ENCODE data around the gene ZNF324.

ZNF324 gene

GRCh38 chr19:58473775-58474174 lies 6.9 kb downstream of the ZNF324 start:
- DNase-seq, result no peak

DNA sequence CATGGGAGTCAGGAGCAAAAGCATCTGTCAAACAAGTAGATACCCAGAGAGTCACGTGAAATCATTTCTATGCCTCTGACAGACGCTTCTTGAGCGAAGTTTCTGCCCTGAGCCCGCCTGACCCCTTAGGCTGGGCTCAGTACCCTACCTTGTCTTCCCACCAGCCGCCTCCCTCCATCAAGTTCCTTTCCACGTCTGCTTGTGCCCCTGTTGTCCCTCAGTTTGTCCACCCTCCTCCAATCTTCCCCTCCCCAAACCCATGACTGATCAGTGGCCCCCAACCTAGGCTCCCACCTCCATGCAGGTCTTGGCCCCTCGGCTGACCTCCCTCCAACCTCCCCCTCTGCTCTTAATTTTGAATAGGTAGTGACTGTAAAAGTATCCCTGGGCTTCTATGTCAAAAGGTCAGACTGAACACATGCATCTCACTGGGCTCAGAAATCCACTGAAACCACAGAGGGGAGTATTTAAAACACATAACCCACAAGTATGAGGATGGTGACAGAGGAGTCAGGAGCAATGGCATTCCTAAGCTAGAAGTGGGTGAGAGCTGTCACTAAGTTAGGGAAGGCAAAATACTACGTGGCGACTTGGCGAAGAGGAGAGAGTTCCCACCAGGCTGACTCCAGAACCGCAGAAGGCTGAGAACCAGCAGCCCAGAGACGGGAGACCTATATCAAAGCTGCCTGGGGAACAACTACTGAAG lies 7.6 kb downstream of the ZNF324 start:
- DNase-seq, result no peak

- DNase-seq, result no peak
Measured at GRCh38 chr19:58474997-58475713, 8.3 kb downstream of the ZNF324 start.

DNA sequence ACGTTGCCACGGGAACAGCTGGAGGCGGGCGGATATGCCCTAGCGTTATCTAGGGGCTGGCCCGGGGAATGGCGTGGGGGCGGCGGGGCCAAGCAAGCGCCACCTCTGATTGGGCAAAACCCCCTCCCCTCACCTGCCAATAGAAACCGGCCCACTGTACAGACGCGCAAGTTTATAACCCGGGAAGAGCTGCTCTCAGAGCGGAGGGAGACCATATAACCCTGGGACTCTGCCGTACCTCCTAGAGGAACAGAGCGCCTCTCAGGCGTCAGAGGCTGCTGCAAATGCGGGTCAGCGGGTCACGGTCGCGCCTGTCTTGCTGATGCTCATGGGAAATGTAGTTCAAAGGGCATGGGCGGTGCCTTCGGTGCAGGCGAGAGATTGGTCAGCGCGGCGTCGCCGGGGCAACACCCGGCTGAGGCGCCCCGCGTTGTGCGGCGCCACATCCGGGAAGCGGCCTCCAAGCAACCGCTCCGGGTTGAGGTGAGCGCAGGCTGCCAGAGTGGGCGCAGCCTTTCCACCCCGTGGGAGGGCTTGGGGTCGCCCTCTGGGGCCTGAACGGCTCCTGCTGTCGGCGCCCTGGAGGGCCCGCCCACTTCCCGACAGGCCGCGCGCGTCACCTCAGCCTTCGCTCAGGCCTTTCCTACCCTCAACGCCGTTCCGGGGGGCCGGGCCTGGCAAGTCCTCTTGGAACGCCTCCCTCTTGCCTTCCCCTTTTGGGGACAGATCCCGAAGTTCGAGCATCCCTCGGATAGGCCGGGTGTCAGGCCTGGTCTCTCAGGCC lies 9.0 kb downstream of the ZNF324 start, which contains the start of gene ZNF446:
Gene ZNF446 (plus strand): TSS at position 639 of the 784 bp plus-strand sequence. CDS start 867 bp downstream, outside the sequence.
- peak; percentile 97 for DNase-seq

GRCh38 chr19:58476498-58477015 lies 9.7 kb downstream of the ZNF324 start:
- DNase-seq, result peak; percentile 46

GRCh38 chr19:58477130-58477529 lies 10.2 kb downstream of the ZNF324 start:
- DNase-seq, result no peak

- DNase-seq, result no peak
Measured at GRCh38 chr19:58477871-58478270, 11.0 kb downstream of the ZNF324 start.

DNA sequence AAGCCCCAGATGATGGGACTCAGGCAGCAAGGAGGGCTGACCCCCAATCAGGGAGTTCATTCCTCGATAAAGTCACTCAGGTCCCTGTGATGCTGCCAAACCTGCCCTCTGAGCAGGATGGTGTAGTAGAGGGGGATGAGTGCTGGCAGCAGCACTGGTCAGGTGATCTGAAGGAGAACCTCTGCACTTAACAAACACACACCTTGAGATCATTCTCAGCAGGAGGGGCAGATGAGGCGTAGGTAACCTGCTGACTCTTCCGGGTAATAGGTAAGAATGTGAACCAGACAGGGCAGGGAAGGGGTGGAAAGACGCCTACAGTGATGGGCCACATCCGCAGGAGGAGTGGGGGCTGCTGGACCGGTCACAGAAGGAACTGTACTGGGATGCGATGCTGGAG lies 12.4 kb downstream of the ZNF324 start:
- DNase-seq, result no peak

- no peak for DNase-seq
Measured at GRCh38 chr19:58479736-58480480, 13.0 kb downstream of the ZNF324 start.

DNA sequence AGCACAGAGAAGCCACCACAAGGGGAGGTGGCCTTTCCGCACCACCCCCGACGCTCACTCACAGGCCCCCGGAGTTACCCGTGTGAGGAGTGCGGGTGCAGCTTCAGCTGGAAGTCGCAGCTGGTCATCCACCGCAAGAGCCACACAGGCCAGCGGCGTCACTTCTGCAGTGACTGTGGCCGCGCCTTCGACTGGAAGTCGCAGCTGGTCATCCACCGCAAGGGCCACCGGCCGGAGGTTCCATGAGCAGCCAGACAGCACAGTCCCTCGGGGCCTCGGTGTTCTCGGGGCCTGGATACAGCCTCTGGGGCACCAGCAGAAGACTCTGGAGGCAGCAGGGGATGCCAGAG lies 13.6 kb downstream of the ZNF324 start:
- no peak for DNase-seq

GRCh38 chr19:58480831-58481230 lies 14.0 kb downstream of the ZNF324 start:
- DNase-seq, result no peak

DNA sequence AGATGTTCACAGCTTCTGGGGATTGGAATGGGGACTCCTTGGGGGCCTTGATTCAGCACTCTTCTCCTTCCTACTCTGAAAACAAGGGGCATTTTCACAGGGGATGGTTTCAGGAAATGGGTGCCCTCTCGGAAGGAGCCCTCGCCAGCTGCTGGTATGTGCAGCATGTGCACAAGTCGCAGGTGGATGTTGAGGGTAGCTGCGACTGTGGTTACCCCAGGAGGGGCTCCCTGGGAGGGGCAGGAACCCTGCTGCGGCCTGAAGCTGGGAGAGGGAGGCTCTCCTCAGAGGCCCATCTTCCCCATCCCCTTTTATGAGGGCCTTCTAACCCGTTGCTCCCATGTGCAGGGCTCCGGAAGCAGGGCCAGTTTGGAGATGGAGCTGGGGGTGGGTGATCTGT lies 15.5 kb downstream of the ZNF324 start:
- no peak for DNase-seq

GRCh38 chr19:58483776-58484175 lies 16.9 kb downstream of the ZNF324 start:
- no peak for DNase-seq

DNA sequence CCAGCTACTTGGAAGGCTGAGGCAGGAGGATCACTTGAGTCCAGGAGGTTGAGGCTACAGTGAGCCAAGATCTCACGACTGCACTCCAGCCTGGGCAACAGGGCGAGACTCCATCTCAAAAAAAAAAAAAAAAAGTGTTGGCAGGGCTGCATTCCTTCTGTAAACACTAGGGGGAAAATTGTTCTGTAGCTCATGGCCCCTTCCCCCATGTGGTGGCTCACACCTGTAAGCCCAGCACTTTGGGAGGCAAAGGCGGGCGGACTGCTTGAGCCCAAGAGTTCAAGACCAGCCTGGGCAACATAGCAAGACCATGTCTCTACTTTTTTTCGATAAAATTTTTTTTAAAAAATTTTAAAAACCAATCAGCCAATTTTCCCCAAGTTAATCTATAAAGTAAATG lies 17.5 kb downstream of the ZNF324 start:
- peak; percentile 22 for DNase-seq

DNA sequence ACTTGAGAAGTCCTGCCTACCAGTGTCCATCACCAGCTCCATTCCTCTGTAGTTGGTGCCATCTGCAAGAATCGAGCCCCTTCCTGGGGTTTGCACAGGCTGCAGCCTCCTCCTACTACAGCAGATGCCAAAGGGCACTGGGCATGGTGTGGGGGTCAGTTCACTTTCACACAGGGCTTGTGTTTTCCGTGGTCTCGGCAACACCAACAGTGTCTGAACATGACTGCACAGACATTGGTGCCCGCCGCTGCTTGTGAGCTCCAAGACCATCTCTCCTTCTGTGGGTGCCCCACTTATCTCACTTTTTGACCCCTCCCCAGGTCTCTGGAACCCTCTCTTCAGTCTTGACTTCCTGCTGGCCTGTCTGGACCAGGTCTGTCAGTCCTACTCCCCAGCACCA lies 24.5 kb downstream of the ZNF324 start:
- no peak for DNase-seq

DNA sequence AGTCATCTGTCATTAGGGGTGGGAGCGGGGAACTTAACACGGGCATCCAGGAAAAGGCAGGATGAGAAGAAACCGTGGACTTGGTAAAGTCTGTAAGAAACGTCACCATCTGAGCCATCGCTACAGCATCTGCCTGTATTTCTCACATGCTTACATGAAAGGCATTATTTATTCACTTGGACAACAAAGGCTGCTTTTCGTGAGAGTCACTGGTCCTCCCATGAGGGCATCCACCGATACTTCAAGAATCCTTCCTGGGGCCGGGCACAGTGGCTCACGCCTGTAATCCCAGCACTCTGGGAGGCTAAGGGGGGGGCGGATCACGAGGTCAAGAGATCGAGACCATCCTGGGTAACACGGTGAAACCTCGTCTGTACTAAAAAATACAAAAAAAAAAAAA lies 25.4 kb downstream of the ZNF324 start:
- DNase-seq, result no peak

DNA sequence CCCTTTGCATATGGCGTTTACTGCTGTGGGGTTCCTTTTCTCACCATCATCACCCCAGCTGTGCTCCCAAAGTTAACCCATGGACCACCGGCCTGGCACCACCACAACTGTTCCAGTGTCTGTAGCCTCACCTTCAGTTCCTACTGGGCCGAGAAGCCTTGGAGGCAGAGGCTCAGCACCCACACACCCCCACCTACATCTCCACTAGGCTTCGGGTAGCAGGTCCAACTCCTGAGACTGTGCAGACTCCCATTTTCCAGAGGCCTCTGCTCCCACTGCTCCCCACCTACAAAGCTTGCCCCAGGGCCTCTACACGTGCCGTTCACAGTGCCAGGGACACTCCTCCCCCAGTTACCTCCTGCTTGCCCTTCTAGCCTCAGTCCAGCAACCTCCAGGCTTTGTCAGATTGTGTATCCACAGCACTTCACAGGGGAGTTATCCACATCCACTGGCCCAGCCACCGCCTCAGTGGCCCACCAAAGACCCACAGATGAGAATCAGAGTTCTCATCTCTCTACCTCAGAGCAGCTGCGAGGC lies 30.8 kb downstream of the ZNF324 start:
- no peak for DNase-seq

GRCh38 chr19:58498316-58499020 lies 31.6 kb downstream of the ZNF324 start:
- DNase-seq, result no peak

- DNase-seq, result peak; percentile 100
Measured at GRCh38 chr19:58499021-58499927, 32.4 kb downstream of the ZNF324 start.

- no peak for DNase-seq
Measured at GRCh38 chr19:58500242-58500641, 33.4 kb downstream of the ZNF324 start.

All from NCI-H82 (cell line).